ENCODE measurements around the gene SRPRB. TPM values are rescaled to one million over a fixed set of nuclear protein-coding genes. Genes with fewer than 3 reads are reported as not detected.

Gene SRPRB, protein sequence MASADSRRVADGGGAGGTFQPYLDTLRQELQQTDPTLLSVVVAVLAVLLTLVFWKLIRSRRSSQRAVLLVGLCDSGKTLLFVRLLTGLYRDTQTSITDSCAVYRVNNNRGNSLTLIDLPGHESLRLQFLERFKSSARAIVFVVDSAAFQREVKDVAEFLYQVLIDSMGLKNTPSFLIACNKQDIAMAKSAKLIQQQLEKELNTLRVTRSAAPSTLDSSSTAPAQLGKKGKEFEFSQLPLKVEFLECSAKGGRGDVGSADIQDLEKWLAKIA
- polyA plus RNA-seq (2013, experiment 1 of 4) = 31.1 TPM
- polyA plus RNA-seq (2013, experiment 2 of 4) = 35.7 TPM
- 27.4 TPM for polyA plus RNA-seq (2013, experiment 3 of 4)
- polyA plus RNA-seq (2013, experiment 4 of 4) = 27.2 TPM

- 0 to 1% methylated on average over 53 of the region's 53 CpGs for WGBS, 2 experiments
- H3K4me3 ChIP-seq (ENCODE audit: insufficient read depth, low read depth, low read length) = peak within 1 kb of the TSS; percentile 98
- H3K9me3 ChIP-seq (ENCODE audit: control insufficient read depth, low read length) = no peaks in the 10 kb centered on the region
- H3K27ac ChIP-seq (ENCODE audit: insufficient read depth, low read depth, low read length, poor library complexity, severe bottlenecking) = peak within 1 kb of the TSS; percentile 58
- H3K36me3 ChIP-seq (ENCODE audit: control insufficient read depth, insufficient read depth, low read length) = peaks cover under 1% of the 10 kb centered on the region
- H3K27me3 ChIP-seq (ENCODE audit: control insufficient read depth, insufficient read depth, low read length, poor library complexity, severe bottlenecking) = peaks cover 7% of the 10 kb centered on the region
- no peaks in the 10 kb centered on the region for H3K4me1 ChIP-seq (ENCODE audit: control insufficient read depth, insufficient read depth, low read length)
Measured at GRCh38 chr3:133805702-133806475, at the start of gene SRPRB. Gene SRPRB (plus strand): TSS chr3:133805815. CDS start chr3:133805849, 34 bp downstream.

DNA sequence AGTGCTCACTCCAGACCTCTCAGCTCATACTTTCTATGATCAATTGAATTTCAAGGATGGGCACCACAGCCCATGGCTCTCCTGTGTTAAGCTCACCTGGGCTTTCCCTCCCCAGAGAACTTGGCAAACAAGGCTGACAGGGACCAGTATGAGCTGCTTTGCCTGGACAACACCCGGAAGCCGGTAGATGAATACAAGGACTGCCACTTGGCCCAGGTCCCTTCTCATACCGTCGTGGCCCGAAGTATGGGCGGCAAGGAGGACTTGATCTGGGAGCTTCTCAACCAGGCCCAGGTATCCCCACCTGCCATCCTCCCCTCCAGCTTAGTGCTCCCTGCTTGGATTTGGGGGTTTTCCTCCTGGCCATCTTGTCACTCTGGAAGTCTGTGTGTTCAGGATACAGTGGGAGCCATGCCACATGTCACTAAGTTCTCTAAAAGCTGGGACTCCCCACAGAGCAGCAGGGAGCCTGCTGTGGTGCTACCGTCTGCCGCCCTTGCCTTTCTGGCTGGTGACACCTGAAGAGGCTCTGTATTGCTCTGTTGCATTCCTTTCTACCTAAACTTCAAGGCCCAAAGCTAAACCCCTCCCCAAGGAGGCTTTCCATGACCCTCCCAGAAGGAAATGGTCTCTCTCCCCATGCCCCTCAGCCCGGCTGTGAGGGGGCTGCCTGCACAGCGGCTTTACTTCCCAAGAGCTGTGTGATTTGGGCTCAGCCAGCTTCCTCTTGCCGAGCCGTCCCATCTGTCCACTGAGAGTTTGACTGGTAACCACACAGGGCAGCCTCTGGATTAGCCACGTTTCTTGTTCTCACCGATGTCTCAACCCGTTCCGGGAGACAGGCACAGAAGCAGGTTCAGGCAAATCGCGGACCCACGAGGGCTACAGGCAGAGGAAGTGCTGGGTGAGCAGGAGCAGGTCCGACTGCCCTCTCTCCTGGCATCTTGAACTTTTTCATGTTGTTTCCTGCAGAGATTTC lies 48.6 kb upstream of the SRPRB start:
- Histone ChIP-seq H3K4me3 (ENCODE audit: insufficient read depth, low read depth, low read length) (no peak overlapping the region), H3K9me3 (ENCODE audit: control insufficient read depth, low read length) (no peaks in the 10 kb centered on the region), H3K27ac (ENCODE audit: insufficient read depth, low read depth, low read length, poor library complexity, severe bottlenecking) (no peak overlapping the region), H3K36me3 (ENCODE audit: control insufficient read depth, insufficient read depth, low read length) (no peaks in the 10 kb centered on the region), H3K4me1 (ENCODE audit: control insufficient read depth, insufficient read depth, low read length) (no peaks in the 10 kb centered on the region), H3K27me3 (ENCODE audit: control insufficient read depth, insufficient read depth, low read length, poor library complexity, severe bottlenecking) (no peaks in the 10 kb centered on the region)
- WGBS, 2 experiments = 90 to 91% methylated on average over 20 of the region's 20 CpGs

- 91 to 94% methylated on average over 6 of the region's 6 CpGs for WGBS, 2 experiments
- H3K27ac ChIP-seq (ENCODE audit: insufficient read depth, low read depth, low read length, poor library complexity, severe bottlenecking) = no peak overlapping the region
- H3K9me3 ChIP-seq (ENCODE audit: control insufficient read depth, low read length) = no peaks in the 10 kb centered on the region
Measured at GRCh38 chr3:133757701-133758567, 47.7 kb upstream of the SRPRB start.

DNA sequence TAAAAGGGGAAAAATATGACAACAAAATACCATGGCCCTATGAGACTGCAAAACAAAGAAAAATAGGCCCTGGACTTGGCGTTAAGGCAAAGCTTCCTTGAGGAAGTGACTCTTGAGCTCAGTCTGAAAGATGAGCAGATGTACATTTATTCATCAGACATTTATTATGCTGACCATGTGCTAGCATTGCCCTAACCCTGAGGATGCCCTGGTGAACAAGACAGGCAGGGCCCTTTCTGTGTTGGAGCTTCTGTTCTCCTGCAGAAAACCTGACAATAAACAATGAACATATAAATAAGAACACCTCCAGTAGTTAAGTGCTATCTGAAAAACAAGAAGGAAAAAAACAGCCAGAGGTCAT lies 47.1 kb upstream of the SRPRB start:
- no peaks in the 10 kb centered on the region for H3K27me3 ChIP-seq (ENCODE audit: control insufficient read depth, insufficient read depth, low read length, poor library complexity, severe bottlenecking)
- H3K36me3 ChIP-seq (ENCODE audit: control insufficient read depth, insufficient read depth, low read length) = no peaks in the 10 kb centered on the region
- H3K9me3 ChIP-seq (ENCODE audit: control insufficient read depth, low read length) = no peaks in the 10 kb centered on the region
- H3K4me1 ChIP-seq (ENCODE audit: control insufficient read depth, insufficient read depth, low read length) = no peaks in the 10 kb centered on the region
- H3K4me3 ChIP-seq (ENCODE audit: insufficient read depth, low read depth, low read length) = no peak overlapping the region
- H3K27ac ChIP-seq (ENCODE audit: insufficient read depth, low read depth, low read length, poor library complexity, severe bottlenecking) = no peak overlapping the region
- WGBS, 2 experiments = 97 to 100% methylated on average over 1 of the region's 1 CpG

More at GRCh38 chr3:133757701-133758567, 47.7 kb upstream of the SRPRB start:
- no peak overlapping the region for H3K4me3 ChIP-seq (ENCODE audit: insufficient read depth, low read depth, low read length)
- no peaks in the 10 kb centered on the region for H3K36me3 ChIP-seq (ENCODE audit: control insufficient read depth, insufficient read depth, low read length)
- H3K27me3 ChIP-seq (ENCODE audit: control insufficient read depth, insufficient read depth, low read length, poor library complexity, severe bottlenecking) = no peaks in the 10 kb centered on the region
- no peaks in the 10 kb centered on the region for H3K4me1 ChIP-seq (ENCODE audit: control insufficient read depth, insufficient read depth, low read length)

DNA sequence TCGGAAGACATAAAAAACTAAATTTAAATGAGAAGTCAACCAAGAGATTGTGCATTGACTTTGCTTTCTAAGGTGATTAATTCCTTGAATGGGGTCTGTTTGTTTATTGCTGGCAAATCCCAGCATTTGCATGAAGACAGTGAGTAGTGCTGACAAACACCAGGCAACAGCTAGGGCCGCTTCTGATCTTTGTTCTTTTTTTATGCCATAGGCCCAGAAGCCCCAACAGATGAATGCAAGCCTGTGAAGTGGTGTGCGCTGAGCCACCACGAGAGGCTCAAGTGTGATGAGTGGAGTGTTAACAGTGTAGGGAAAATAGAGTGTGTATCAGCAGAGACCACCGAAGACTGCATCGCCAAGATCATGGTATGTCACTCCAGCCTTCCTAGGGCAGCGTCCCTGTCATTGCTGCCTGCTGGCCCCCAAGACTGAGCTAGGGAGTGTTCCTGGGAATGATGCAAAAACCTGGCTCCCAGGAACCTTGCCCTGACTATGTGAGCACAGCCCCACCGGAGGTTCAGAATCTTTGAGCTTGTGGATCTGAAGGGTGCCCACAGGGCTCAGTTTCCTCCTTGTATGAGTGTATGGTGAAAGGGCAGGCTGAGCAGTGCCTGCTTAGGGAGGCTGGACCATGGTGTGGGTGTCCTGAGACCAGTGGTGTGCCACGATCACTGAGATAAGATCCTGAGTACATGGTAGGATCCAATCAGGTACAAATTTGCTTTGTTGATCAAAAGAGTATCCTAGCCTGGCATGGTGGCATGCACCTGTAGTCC lies 46.5 kb upstream of the SRPRB start:
- Histone ChIP-seq H3K4me3 (ENCODE audit: insufficient read depth, low read depth, low read length) (no peak overlapping the region), H3K27me3 (ENCODE audit: control insufficient read depth, insufficient read depth, low read length, poor library complexity, severe bottlenecking) (no peaks in the 10 kb centered on the region), H3K9me3 (ENCODE audit: control insufficient read depth, low read length) (no peaks in the 10 kb centered on the region), H3K36me3 (ENCODE audit: control insufficient read depth, insufficient read depth, low read length) (no peaks in the 10 kb centered on the region), H3K27ac (ENCODE audit: insufficient read depth, low read depth, low read length, poor library complexity, severe bottlenecking) (no peak overlapping the region), H3K4me1 (ENCODE audit: control insufficient read depth, insufficient read depth, low read length) (no peaks in the 10 kb centered on the region)
- WGBS, 2 experiments = 76 to 80% methylated on average over 9 of the region's 9 CpGs

- no peaks in the 10 kb centered on the region for H3K36me3 ChIP-seq (ENCODE audit: control insufficient read depth, insufficient read depth, low read length)
- no peak overlapping the region for H3K4me3 ChIP-seq (ENCODE audit: insufficient read depth, low read depth, low read length)
- no peaks in the 10 kb centered on the region for H3K9me3 ChIP-seq (ENCODE audit: control insufficient read depth, low read length)
- H3K27ac ChIP-seq (ENCODE audit: insufficient read depth, low read depth, low read length, poor library complexity, severe bottlenecking) = no peak overlapping the region
- H3K27me3 ChIP-seq (ENCODE audit: control insufficient read depth, insufficient read depth, low read length, poor library complexity, severe bottlenecking) = no peaks in the 10 kb centered on the region
- 91 to 96% methylated on average over 1 to 2 of the region's 2 CpGs for WGBS, 2 experiments
- no peaks in the 10 kb centered on the region for H3K4me1 ChIP-seq (ENCODE audit: control insufficient read depth, insufficient read depth, low read length)
Measured at GRCh38 chr3:133759740-133760305, 45.8 kb upstream of the SRPRB start.

GRCh38 chr3:133760916-133761315 lies 44.7 kb upstream of the SRPRB start:
- no peaks in the 10 kb centered on the region for H3K27me3 ChIP-seq (ENCODE audit: control insufficient read depth, insufficient read depth, low read length, poor library complexity, severe bottlenecking)
- H3K4me1 ChIP-seq (ENCODE audit: control insufficient read depth, insufficient read depth, low read length) = no peaks in the 10 kb centered on the region
- no peaks in the 10 kb centered on the region for H3K9me3 ChIP-seq (ENCODE audit: control insufficient read depth, low read length)
- H3K27ac ChIP-seq (ENCODE audit: insufficient read depth, low read depth, low read length, poor library complexity, severe bottlenecking) = no peak overlapping the region
- no peaks in the 10 kb centered on the region for H3K36me3 ChIP-seq (ENCODE audit: control insufficient read depth, insufficient read depth, low read length)
- H3K4me3 ChIP-seq (ENCODE audit: insufficient read depth, low read depth, low read length) = no peak overlapping the region
- 92 to 93% methylated on average over 2 of the region's 2 CpGs for WGBS, 2 experiments

DNA sequence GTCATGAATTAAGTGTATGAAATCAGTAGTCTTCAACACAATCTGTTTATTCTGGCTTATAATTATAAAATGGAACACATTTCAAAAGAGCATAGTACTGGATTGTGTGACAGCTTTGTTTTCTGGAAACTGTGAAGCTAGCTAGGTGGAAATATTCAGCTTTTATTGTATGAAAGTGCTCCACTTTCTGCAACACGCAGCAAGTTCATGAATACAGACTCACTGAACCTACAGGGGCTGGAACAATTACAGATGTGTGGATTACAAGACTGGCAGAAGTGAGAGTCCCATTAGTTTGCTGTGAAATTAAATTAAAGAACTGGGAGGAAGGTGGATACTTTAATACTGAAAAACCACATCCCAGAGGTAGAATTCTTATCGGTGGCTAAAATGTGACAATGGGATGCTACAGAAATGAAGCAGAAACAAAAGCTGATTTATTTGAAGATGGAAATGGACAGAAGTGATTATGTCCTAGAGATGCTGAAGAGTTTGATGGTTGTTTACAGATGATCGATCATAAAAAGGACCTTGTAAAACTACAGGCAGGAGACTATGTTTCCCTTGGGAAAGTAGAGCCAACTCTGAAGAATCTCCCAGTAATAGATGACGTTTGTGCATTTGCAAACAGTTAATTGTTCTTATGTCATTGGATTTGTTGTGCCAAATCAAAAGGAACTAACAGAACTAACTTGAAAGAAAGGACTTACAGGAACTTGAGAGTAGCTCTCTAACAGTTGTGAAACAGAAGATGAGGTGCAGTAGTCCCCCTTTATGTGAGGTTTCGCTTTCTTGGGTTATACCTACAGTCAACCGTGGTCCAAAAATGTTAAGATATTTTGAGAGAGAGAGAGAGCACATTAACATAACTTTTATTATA lies 43.8 kb upstream of the SRPRB start:
- Histone ChIP-seq H3K36me3 (ENCODE audit: control insufficient read depth, insufficient read depth, low read length) (no peaks in the 10 kb centered on the region), H3K9me3 (ENCODE audit: control insufficient read depth, low read length) (no peaks in the 10 kb centered on the region), H3K27ac (ENCODE audit: insufficient read depth, low read depth, low read length, poor library complexity, severe bottlenecking) (no peak overlapping the region), H3K4me1 (ENCODE audit: control insufficient read depth, insufficient read depth, low read length) (no peaks in the 10 kb centered on the region), H3K27me3 (ENCODE audit: control insufficient read depth, insufficient read depth, low read length, poor library complexity, severe bottlenecking) (no peaks in the 10 kb centered on the region), H3K4me3 (ENCODE audit: insufficient read depth, low read depth, low read length) (no peak overlapping the region)
- WGBS, 2 experiments = 89 to 94% methylated on average over 6 of the region's 6 CpGs
